OCI-LY3 (cell line): ENCODE results near the gene TMEM270.

ENCODE experiments used
- EZH2phosphoT487 ChIP-seq: fragments of 200-600 bp; shearing (Covaris generic); IDR thresholded peaks from 2 replicates; pipeline ENCODE4 v1.6.1; 2018; ENCODE audit warnings: antibody characterized with exemption, mixed run types, low read depth
- TF ChIP-seq, protein P1 (sequence below): fragments of 200-600, 300-600 bp; sonication (generic); IDR thresholded peaks from 2 replicates; pipeline ENCODE4 v1.5.1; 2014; ENCODE audit warnings: antibody characterized with exemption, low read length, low read depth

- TF ChIP-seq, protein P1, sequence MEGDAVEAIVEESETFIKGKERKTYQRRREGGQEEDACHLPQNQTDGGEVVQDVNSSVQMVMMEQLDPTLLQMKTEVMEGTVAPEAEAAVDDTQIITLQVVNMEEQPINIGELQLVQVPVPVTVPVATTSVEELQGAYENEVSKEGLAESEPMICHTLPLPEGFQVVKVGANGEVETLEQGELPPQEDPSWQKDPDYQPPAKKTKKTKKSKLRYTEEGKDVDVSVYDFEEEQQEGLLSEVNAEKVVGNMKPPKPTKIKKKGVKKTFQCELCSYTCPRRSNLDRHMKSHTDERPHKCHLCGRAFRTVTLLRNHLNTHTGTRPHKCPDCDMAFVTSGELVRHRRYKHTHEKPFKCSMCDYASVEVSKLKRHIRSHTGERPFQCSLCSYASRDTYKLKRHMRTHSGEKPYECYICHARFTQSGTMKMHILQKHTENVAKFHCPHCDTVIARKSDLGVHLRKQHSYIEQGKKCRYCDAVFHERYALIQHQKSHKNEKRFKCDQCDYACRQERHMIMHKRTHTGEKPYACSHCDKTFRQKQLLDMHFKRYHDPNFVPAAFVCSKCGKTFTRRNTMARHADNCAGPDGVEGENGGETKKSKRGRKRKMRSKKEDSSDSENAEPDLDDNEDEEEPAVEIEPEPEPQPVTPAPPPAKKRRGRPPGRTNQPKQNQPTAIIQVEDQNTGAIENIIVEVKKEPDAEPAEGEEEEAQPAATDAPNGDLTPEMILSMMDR: no peak
- no peak for TF ChIP-seq EZH2phosphoT487
Measured at GRCh38 chr7:73882047-73882402, 21.1 kb downstream of the TMEM270 start.
